Heart left ventricle (tissue), 16 donors: ENCODE measurements around the gene PLCD1. TPM values are rescaled to one million over a fixed set of nuclear protein-coding genes. Genes with fewer than 3 reads are reported as not detected.

Experiments
- ATAC-seq, 4 donors: fragments of 200-7000 bp; cut with Tn5 transposase; one replicate each; pipeline ENCODE4 v1.9.1; 2020 to 2022; ENCODE audit warnings: moderate library complexity in 4 of 4, mild to moderate bottlenecking in 3 of 4, moderate number of reproducible peaks in 1 of 4
- DNase-seq, 5 donors: peaks; one replicate each; pipeline ENCODE4 v3.0.0-alpha.2; 2020
- H3K27ac ChIP-seq, 12 donors: fragments of 200-600 bp; sonication (generic) in 4 of 12; one replicate each; pipeline versions ENCODE4 v1.5.0 to v1.8.0; 2016 to 2022; ENCODE audit warnings: mild to moderate bottlenecking in 2 of 12
- H3K27me3 ChIP-seq, 9 donors: fragments of 200-600 bp; sonication (generic) in 2 of 9; one replicate each; pipeline versions ENCODE4 v1.5.1 to v1.8.0; 2016 to 2022; ENCODE audit warnings: mild to moderate bottlenecking in 3 of 9
- H3K36me3 ChIP-seq, 9 donors: fragments of 200-600 bp; sonication (generic) in 2 of 9; one replicate each; pipeline versions ENCODE4 v1.5.0 to v1.8.0; 2018 to 2022; ENCODE audit warnings: mild to moderate bottlenecking in 2 of 9
- H3K4me1 ChIP-seq, 12 donors: fragments of 200-600 bp; sonication (generic) in 4 of 12; one replicate each; pipeline versions ENCODE4 v1.5.0 to v1.8.0; 2016 to 2022; ENCODE audit warnings: mild to moderate bottlenecking in 3 of 12
- H3K4me3 ChIP-seq, 12 donors: fragments of 200-600 bp; sonication (generic) in 4 of 12; one replicate each; pipeline versions ENCODE4 v1.5.0 to v1.8.0; 2017 to 2022; ENCODE audit warnings: mild to moderate bottlenecking in 9 of 12, moderate library complexity in 4 of 12
- H3K9me3 ChIP-seq, 12 donors: fragments of 200-600 bp; sonication (generic) in 4 of 12; one replicate each; pipeline versions ENCODE4 v1.5.0 to v1.8.0; 2016 to 2022; ENCODE audit warnings: mild to moderate bottlenecking in 1 of 12
- POLR2A ChIP-seq, 2 donors: fragments of 450-650 bp; IDR thresholded peaks; one replicate each; pipeline ENCODE4 v1.6.1; 2017; ENCODE audit warnings: antibody characterized with exemption in 2 of 2, mild to moderate bottlenecking in 2 of 2, moderate library complexity in 2 of 2
- WGBS, 4 donors: extraction: QIAGEN DNeasy Blood & Tissue Kit in 2 of 4; methylation state at CpG; one replicate each; pipeline versions ENCODE4 v1.1.5 to v1.1.7; 2013 to 2018; 5-methylcytosine and 5-hydroxymethylcytosine counted together
- intact Hi-C, 10 donors: fragments of 100-400 bp; cut with DNase I; formaldehyde crosslinking; loops; one replicate each; pipeline versions ENCODE4 v1.11.1 to v1.14.2; 2022
- polyA plus RNA-seq, 2 donors: library from polyadenylated mRNA; stranded (reverse); fragments of 200-250 nt; gene quantifications; one replicate each; pipeline ENCODE4 v1.2.3, GENCODE V29; 2013
- total RNA-seq, 9 donors: library from RNA; depleted of rRNA in 2 of 9; stranded (reverse); fragments of >200 nt in 2 of 9; fragmentation: NEBNext Ultra II Directional in 3 of 9; extraction: Animal tissue kit (Norgen Biotek cat#: 25700) in 3 of 9; gene quantifications; one replicate each; pipeline versions ENCODE4 v1.1.0 to v1.2.4, GENCODE V29; 2016 to 2023
- TF ChIP-seq, protein P1 (sequence below), 12 donors: fragments of 200-600 bp; sonication (generic) in 4 of 12; IDR thresholded peaks; one replicate each; pipeline versions ENCODE4 v1.5.0 to v1.8.0; 2018 to 2022; ENCODE audit warnings: antibody characterized with exemption in 12 of 12, mild to moderate bottlenecking in 5 of 12
- donor health status: ischemic (EF 13 %, LVEDD 7.1; RV severe dilation, severe dysfunction).
- donor health status: healthy with polysubstance abuse.
- donor health status: DM: no; HTN: yes; CAD: no.
- donor health status: DM: no; HTN: no; CAD: no.
- donor health status: ischemic (EF 25% LVEDD 6.9; RV normal size, moderate dysfunction).
- donor health status: ischemic (EF 25% LVEDD 5.7; RV mildly dilated, moderate dysfunction).
- donor health status: healthy.
- donor health status: DM: yes; HTN: yes; CAD: no.
- donor health status: ischemic (EF 35%, LVEDD 5.7; RV mildly dilated, moderate dysfunction).
- donor health status: nonischemic (EF 11% LVEDD 7.7; RV severe dilation, severe dysfunction).
- donor health status: DM: yes; HTN: yes; CAD: no.
- donor health status: PGD.
- donor health status: ischemic (EF 29% LVEDD 5.4; RV normal size, mild dysfunction).
- donor health status: nonischemic (EF 23%, LVEDD 6.1; RV moderate dilation, normal function).

The PLCD1 gene
- total and polyA plus RNA-seq, 11 donors: 8.1 to 14.9 (median 11.6) TPM

DNA sequence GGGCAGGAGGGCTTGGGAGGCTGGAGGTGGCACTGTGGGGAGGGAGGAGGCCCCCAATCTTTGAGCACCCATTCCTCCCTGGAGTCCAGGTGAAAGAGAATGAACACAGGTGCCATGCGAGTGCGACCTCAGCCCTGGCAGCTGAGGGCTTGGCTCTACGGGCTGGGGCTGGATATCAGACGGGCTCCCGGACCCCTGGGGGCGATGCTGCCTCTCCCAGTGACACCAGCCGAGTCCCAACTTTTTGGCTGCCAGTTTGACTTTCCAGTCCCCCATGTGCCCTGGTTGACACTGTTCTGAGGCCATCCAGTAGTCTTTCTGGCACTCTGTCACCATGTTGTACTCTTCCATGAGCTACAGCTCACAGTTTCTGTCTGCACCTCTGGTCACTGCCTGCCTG lies 37.6 kb downstream of the PLCD1 start:
- H3K27me3 ChIP-seq: no peaks in the 10 kb centered on the region
- H3K9me3 ChIP-seq: no peaks in the 10 kb centered on the region
- WGBS, 4 donors: 81 to 90% (median 86%) methylated on average over 3 to 7 of the region's 7 CpGs
- no peak for TF ChIP-seq POLR2A (IDR thresholded peaks at IDR 0.05)
- TF ChIP-seq, protein P1, sequence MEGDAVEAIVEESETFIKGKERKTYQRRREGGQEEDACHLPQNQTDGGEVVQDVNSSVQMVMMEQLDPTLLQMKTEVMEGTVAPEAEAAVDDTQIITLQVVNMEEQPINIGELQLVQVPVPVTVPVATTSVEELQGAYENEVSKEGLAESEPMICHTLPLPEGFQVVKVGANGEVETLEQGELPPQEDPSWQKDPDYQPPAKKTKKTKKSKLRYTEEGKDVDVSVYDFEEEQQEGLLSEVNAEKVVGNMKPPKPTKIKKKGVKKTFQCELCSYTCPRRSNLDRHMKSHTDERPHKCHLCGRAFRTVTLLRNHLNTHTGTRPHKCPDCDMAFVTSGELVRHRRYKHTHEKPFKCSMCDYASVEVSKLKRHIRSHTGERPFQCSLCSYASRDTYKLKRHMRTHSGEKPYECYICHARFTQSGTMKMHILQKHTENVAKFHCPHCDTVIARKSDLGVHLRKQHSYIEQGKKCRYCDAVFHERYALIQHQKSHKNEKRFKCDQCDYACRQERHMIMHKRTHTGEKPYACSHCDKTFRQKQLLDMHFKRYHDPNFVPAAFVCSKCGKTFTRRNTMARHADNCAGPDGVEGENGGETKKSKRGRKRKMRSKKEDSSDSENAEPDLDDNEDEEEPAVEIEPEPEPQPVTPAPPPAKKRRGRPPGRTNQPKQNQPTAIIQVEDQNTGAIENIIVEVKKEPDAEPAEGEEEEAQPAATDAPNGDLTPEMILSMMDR (IDR thresholded peaks at IDR 0.05): no peak
- no peak overlapping the region for H3K27ac ChIP-seq
- no peak overlapping the region for H3K4me3 ChIP-seq
- DNase-seq (peak in 1 of 5 donors; percentile 16), ATAC-seq (peak in 1 of 4 donors; percentile 10)
- no peaks in the 10 kb centered on the region for H3K36me3 ChIP-seq
- H3K4me1 ChIP-seq: peaks cover 0 to 30% (median 11%) of the 10 kb centered on the region in 12 donors
- intact Hi-C loops: no loop called here

DNA sequence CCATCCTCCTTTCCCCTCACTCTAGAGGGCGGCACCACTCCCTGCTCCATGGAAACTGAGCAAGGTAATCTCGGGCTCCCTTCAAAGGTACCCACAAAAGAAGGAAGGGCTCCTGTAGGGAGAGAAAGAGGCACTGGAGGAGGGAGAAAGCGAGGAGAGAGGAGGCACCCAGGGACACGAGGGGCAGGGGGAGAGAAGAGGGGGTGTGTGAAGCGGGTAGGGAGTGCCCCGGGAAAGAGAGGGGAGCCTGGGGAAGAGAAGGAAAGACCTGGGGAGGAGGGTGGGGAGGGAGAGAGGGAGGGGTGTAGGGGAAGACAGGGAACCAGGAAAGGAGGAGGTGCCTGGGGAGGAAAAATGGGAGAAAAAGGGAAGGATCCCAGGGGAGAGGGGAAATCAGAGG lies 38.3 kb downstream of the PLCD1 start:
- ATAC-seq (no peak), DNase-seq (no peak)
- no peaks in the 10 kb centered on the region for H3K9me3 ChIP-seq
- no peaks in the 10 kb centered on the region for H3K36me3 ChIP-seq
- H3K4me1 ChIP-seq: peaks cover 0 to 36% (median 12%) of the 10 kb centered on the region in 12 donors
- WGBS, 4 donors: 69 to 74% (median 72%) methylated on average over 6 of the region's 6 CpGs
- H3K27ac ChIP-seq: no peak overlapping the region
- H3K4me3 ChIP-seq: no peak overlapping the region
- intact Hi-C loops: no loop called here
- H3K27me3 ChIP-seq: no peaks in the 10 kb centered on the region
- TF ChIP-seq, protein P1 (IDR thresholded peaks at IDR 0.05): no peak
- TF ChIP-seq POLR2A (IDR thresholded peaks at IDR 0.05): no peak

DNA sequence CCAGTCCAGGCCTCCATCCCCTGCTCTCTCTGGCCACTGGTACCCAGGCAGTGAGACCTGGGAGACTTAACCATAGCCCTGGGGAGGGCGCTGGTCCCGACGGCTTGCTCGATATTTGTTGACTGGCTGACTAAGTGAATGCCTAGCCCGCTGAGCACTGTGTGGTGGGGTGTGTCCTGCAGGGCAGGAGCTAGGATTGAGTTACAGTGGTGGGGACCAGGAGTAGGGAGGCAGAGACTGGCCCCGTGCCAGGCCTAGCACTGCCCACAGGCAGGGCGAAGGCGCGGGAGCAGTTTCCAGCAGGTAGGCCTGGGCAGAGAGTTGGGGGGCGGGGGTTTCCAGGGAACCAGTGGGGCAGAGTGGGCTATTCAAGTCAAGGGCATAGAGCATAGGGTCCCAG lies 38.9 kb downstream of the PLCD1 start, which contains the start of gene VILL:
TSS of gene VILL (plus strand) at position 260 of the 400 bp plus-strand sequence. CDS start 2,887 bp downstream, outside the sequence.
- Histone ChIP-seq H3K36me3 (no peaks in the 10 kb centered on the region), H3K9me3 (no peaks in the 10 kb centered on the region), H3K4me3 (no peak within 1 kb of the TSS), H3K27ac (no peak within 1 kb of the TSS), H3K27me3 (no peaks in the 10 kb centered on the region), H3K4me1 (peaks cover 0 to 34% (median 13%) of the 10 kb centered on the region in 12 donors)
- intact Hi-C loops: no loop called here
- WGBS, 4 donors: 87 to 96% (median 90%) methylated on average over 7 to 10 of the region's 10 CpGs
- DNase-seq: peak in 1 of 5 donors; percentile 27
- ATAC-seq: no peak
- TF ChIP-seq, protein P1 (IDR thresholded peaks at IDR 0.05): no peak
- TF ChIP-seq POLR2A (IDR thresholded peaks at IDR 0.05): no peak

DNA sequence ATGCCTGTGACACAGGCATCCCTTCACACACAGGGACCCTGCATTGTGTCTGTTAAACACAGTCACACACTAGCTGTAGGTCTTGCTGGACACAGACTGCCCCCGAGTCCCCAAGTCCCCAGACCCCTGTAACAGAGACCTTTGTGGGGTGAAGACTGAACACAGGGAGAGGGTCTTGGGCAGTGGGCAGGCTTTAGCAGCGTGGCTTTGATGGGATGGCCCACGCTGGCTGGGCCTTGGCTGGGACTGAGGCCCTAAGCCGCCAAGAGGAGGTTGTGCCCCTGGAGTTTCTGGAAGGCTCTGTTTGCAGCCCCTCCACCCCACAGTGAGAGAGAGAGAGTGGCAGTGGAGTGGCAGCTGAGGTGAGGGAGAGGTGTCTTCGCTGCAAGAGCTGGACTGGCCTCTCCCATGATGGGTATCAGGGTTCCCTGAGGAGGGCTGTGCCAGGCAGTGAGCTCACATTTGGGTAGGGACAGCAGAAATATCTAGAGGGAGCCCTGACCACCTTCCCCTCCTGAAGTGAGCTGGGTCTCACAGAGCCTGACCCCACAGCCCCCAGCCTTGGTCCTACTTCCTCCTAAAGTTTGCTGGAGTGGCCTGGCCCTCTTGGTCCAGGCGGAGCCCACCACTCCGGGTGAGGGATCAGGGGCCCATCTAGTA lies 39.5 kb downstream of the PLCD1 start:
- intact Hi-C loops: no loop called here
- H3K36me3 ChIP-seq: peaks cover 0 to 4% (median 0%) of the 10 kb centered on the region in 9 donors
- no peak for TF ChIP-seq POLR2A (IDR thresholded peaks at IDR 0.05)
- TF ChIP-seq, protein P1 (IDR thresholded peaks at IDR 0.05): no peak
- no peak overlapping the region for H3K4me3 ChIP-seq
- 87 to 97% (median 92%) methylated on average over 3 to 7 of the region's 7 CpGs for WGBS, 4 donors
- ATAC-seq (no peak), DNase-seq (peak in 2 of 5 donors; percentile 8 to 16)
- H3K4me1 ChIP-seq: peaks cover 0 to 29% (median 11%) of the 10 kb centered on the region in 12 donors
- H3K27ac ChIP-seq: no peak overlapping the region
- no peaks in the 10 kb centered on the region for H3K9me3 ChIP-seq
- no peaks in the 10 kb centered on the region for H3K27me3 ChIP-seq
